ENCODE data around the gene NRXN3. TPM values are rescaled to one million over a fixed set of nuclear protein-coding genes. Genes with fewer than 3 reads are reported as not detected.

The NRXN3 gene
- polyA plus RNA-seq, 6 donors from 2014 or later, result not detected

DNA sequence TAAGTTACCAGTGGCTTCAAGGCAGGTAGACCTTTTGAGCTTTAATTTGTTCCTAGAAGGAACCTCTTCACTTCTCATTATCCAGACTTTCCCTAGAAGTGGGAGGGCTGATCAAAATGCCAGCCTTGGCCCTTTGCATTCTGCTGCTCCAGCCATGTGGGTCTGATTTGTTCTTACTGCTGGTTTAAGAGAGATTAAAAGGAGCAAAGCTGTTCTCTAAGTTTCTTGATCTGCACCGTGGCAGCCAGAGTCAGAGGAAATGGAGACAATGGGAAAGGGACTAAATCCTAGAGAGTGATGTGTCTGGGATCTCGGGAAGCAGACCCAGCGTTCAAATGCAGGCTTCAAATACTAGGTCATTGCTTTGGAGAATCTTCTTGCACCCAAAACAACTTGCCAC, 1281.4 kb downstream of the NRXN3 start:
- Mint-ChIP-seq H3K36me3 (no peaks in the 10 kb centered on the region), H3K9me3 (peaks cover 0 to 5% (median 0%) of the 10 kb centered on the region in 7 donors), H3K27ac (no peak overlapping the region)

GRCh38 chr14:79453276-79453675, 1283.1 kb downstream of the NRXN3 start:
- Mint-ChIP-seq H3K27ac (no peak overlapping the region), H3K27me3 (no peaks in the 10 kb centered on the region), H3K4me1 (no peaks in the 10 kb centered on the region), H3K4me3 (no peak overlapping the region), H3K36me3 (no peaks in the 10 kb centered on the region), H3K9me3 (peaks cover 0 to 4% (median 0%) of the 10 kb centered on the region in 7 donors)
- ATAC-seq (ENCODE audit: low read depth in 2 of 2) (no peak), DNase-seq (no peak)

More for the DNA sequence above, 1281.4 kb downstream of the NRXN3 start:
- no peaks in the 10 kb centered on the region for H3K27me3 Mint-ChIP-seq
- H3K4me3 Mint-ChIP-seq, result peak overlapping the region in 1 of 8 donors; percentile 71
- ATAC-seq (ENCODE audit: low read depth in 2 of 2), result no peak
- no peak for DNase-seq
- no peaks in the 10 kb centered on the region for H3K4me1 Mint-ChIP-seq

DNA sequence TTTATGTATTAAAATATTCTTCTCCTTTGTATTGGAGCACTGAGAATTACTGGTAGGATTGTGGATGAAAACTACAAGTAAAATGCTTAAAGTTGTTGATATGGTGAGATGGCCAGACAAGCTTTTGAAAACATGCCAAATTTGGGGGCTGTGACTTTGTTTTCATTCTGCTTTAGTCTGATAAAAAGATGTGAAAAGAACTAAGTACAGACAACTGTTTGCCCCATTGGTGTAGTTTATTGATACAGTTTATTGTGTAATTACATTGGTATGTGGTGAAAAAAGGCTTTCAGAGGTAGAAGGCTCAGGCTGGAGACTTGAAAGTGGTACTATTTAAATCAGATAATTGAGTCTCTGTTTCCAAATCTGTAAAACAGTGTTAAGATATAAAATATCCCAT, 1294.3 kb downstream of the NRXN3 start:
- Mint-ChIP-seq H3K9me3 (peaks cover 0 to 3% (median 0%) of the 10 kb centered on the region in 7 donors), H3K4me1 (no peaks in the 10 kb centered on the region), H3K36me3 (no peaks in the 10 kb centered on the region), H3K27ac (no peak overlapping the region), H3K27me3 (no peaks in the 10 kb centered on the region), H3K4me3 (no peak overlapping the region)
- ATAC-seq (ENCODE audit: low read depth in 2 of 2) (no peak), DNase-seq (no peak)

- Mint-ChIP-seq H3K4me1 (no peaks in the 10 kb centered on the region), H3K4me3 (no peak overlapping the region), H3K27me3 (no peaks in the 10 kb centered on the region), H3K27ac (no peak overlapping the region), H3K9me3 (peaks cover 0 to 3% (median under 1%) of the 10 kb centered on the region in 7 donors), H3K36me3 (no peaks in the 10 kb centered on the region)
- ATAC-seq (ENCODE audit: low read depth in 2 of 2) (no peak), DNase-seq (no peak)
These were observed 1295.5 kb downstream of the NRXN3 start for GRCh38 chr14:79465651-79466050.

DNA sequence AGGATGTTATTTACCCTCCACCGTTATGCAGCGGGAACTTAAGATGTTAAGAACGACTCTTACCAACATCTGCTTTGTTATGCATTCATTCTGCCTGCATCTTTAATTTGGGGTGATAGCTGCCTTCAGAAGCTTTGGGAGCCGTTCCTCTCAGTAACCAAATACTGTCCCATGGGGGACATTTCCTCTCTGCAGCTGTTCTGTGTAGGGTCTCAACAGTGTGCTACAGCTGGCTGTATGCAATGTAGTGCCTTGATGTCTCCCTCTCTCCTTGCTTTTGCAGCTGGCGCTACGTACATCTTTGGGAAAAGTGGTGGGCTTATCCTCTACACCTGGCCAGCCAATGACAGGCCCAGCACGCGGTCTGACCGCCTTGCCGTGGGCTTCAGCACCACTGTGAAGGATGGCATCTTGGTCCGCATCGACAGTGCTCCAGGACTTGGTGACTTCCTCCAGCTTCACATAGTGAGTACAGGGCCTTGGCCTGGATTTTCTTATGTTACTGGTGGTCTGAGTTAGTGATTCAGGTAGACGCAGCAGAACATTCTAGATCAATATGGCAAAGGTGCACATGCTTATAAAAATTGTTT, 1296.9 kb downstream of the NRXN3 start:
- no peaks in the 10 kb centered on the region for H3K27me3 Mint-ChIP-seq
- H3K9me3 Mint-ChIP-seq, result peaks cover 0 to 7% (median 2%) of the 10 kb centered on the region in 7 donors
- H3K36me3 Mint-ChIP-seq, result no peaks in the 10 kb centered on the region
- no peak overlapping the region for H3K4me3 Mint-ChIP-seq
- no peak for ATAC-seq (ENCODE audit: low read depth in 2 of 2)
- no peaks in the 10 kb centered on the region for H3K4me1 Mint-ChIP-seq
- H3K27ac Mint-ChIP-seq, result no peak overlapping the region
- no peak for DNase-seq

DNA sequence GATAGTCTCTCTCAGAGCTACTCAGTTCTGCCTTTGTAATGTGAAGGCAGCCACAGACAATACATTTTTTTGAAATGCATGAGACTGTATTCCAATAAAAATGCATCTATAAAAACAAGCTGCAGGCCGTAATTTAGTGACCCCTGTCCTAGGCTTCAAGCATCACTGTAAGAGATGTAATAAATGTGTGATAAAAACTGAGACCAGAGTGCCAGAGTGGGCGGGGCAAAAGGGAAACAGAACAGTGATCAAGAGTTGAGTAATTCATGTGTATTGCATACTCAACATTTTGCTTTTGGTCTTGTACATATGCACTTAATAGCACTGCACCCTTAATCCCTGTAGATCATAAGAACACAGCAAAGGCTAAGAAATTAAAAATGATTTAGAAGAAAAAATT, 1297.7 kb downstream of the NRXN3 start:
- H3K36me3 Mint-ChIP-seq, result no peaks in the 10 kb centered on the region
- ATAC-seq (ENCODE audit: low read depth in 2 of 2) (no peak), DNase-seq (no peak)
- H3K9me3 Mint-ChIP-seq, result peaks cover 0 to 7% (median 2%) of the 10 kb centered on the region in 7 donors
- H3K4me3 Mint-ChIP-seq, result no peak overlapping the region
- no peaks in the 10 kb centered on the region for H3K4me1 Mint-ChIP-seq
- no peak overlapping the region for H3K27ac Mint-ChIP-seq
- H3K27me3 Mint-ChIP-seq, result no peaks in the 10 kb centered on the region

DNA sequence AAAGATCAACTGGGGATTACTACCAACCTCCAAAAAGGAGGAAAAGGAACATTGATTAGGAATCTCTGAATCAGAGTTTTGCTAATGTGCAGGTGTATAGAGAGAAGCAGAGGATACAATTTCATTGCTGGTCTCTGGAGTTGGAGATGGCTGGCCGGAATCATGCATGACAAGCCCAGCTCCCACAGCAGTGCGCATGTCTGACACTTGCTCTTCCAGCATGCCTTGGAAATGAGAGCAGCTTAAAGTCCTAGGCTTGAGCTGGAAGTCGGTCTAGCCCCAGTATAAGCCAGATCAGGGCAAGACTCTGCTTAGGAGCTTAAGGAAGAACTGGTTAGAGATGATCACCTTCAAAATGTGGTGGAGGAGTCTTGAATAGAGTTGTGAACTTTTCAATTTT, 1298.3 kb downstream of the NRXN3 start:
- no peaks in the 10 kb centered on the region for H3K4me1 Mint-ChIP-seq
- H3K4me3 Mint-ChIP-seq, result peak overlapping the region in 1 of 8 donors; percentile 30
- H3K27me3 Mint-ChIP-seq, result no peaks in the 10 kb centered on the region
- ATAC-seq (ENCODE audit: low read depth in 2 of 2) (no peak), DNase-seq (no peak)
- H3K9me3 Mint-ChIP-seq, result peaks cover 0 to 7% (median 2%) of the 10 kb centered on the region in 7 donors
- no peak overlapping the region for H3K27ac Mint-ChIP-seq
- no peaks in the 10 kb centered on the region for H3K36me3 Mint-ChIP-seq

DNA sequence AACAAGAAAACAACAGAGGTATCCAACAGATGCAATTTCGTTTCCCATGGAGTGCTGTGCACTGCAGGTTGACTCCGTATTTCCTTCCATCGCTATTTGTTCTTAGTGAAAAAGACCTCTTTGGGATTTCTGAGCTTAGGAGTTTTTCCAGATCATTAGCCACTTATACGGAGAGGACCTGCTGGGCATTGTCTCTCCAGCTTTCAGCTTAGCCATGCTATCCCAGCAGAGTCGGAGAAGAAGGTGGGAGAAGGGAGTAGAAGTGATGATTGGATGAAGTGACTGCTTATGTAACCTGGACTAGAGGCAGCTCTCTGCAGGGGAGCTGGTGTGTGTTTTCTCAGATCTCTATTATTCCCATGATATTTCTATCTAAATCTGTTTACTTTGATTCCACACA, 1303.5 kb downstream of the NRXN3 start:
- H3K36me3 Mint-ChIP-seq, result no peaks in the 10 kb centered on the region
- ATAC-seq (ENCODE audit: low read depth in 2 of 2) (no peak), DNase-seq (no peak)
- H3K4me1 Mint-ChIP-seq, result no peaks in the 10 kb centered on the region
- no peak overlapping the region for H3K4me3 Mint-ChIP-seq
- peaks cover 0 to 9% (median 0%) of the 10 kb centered on the region in 7 donors for H3K9me3 Mint-ChIP-seq
- no peaks in the 10 kb centered on the region for H3K27me3 Mint-ChIP-seq
- no peak overlapping the region for H3K27ac Mint-ChIP-seq

DNA sequence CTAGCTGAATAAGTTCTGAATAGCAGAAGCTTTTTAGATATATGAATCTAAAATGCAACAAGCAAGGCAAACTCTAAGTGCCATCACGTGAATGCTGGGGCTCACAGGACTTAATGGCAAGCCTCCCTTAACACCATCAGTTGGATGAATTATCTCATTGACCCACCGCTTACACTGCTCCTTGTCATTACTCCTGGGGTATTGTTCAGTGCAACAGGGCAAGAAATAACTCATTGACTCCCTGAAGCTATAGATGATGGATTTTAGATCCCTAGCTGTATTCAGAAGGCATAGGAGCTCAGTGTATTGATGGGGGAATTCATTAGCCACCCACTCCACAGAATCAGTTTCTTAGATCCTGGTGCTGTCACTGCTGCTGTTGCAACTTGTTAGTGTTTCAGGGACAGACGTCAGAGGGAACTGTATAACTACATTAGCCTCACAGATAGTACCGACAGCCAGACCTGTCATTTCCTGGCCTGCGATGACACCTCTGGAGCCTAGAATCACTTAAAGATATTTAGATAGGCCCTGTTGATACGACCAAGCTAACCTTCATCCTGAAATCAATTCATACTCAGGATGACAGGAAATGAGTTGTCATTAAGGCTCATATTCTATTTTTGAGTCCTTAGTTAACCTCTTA, 1305.8 kb downstream of the NRXN3 start:
- ATAC-seq (ENCODE audit: low read depth in 2 of 2) (no peak), DNase-seq (no peak)
- peaks cover 0 to 8% (median 2%) of the 10 kb centered on the region in 7 donors for H3K9me3 Mint-ChIP-seq
- H3K4me3 Mint-ChIP-seq, result no peak overlapping the region
- no peaks in the 10 kb centered on the region for H3K36me3 Mint-ChIP-seq
- no peaks in the 10 kb centered on the region for H3K4me1 Mint-ChIP-seq
- no peak overlapping the region for H3K27ac Mint-ChIP-seq
- H3K27me3 Mint-ChIP-seq, result no peaks in the 10 kb centered on the region

DNA sequence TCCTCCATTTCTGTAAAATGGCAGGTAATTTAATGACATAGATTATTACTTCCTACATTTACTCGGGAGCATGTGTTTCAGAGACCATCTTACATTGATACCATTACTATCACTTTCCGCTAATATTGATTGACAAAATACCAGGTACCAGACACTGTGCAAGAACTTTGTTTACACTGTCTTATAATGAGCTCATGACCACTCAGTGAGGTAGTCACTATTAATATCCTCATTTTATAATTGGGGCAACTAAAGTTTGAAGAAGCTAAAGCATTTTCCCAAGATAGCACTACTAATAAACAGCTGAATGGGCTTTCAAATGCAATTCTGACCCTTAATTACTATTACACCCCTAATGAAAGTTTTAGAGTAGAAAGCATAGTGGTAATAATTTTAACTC, 1306.4 kb downstream of the NRXN3 start:
- no peak overlapping the region for H3K4me3 Mint-ChIP-seq
- no peaks in the 10 kb centered on the region for H3K4me1 Mint-ChIP-seq
- ATAC-seq (ENCODE audit: low read depth in 2 of 2), result no peak
- no peaks in the 10 kb centered on the region for H3K36me3 Mint-ChIP-seq
- no peak overlapping the region for H3K27ac Mint-ChIP-seq
- DNase-seq, result no peak
- no peaks in the 10 kb centered on the region for H3K27me3 Mint-ChIP-seq
- peaks cover 0 to 14% (median 1%) of the 10 kb centered on the region in 7 donors for H3K9me3 Mint-ChIP-seq

GRCh38 chr14:79480212-79480611, 1310.0 kb downstream of the NRXN3 start:
- Mint-ChIP-seq H3K9me3 (peaks cover 0 to 10% (median 2%) of the 10 kb centered on the region in 7 donors), H3K27me3 (no peaks in the 10 kb centered on the region), H3K36me3 (no peaks in the 10 kb centered on the region), H3K4me3 (no peak overlapping the region), H3K4me1 (no peaks in the 10 kb centered on the region), H3K27ac (no peak overlapping the region)
- DNase-seq (no peak), ATAC-seq (ENCODE audit: low read depth in 2 of 2) (no peak)

DNA sequence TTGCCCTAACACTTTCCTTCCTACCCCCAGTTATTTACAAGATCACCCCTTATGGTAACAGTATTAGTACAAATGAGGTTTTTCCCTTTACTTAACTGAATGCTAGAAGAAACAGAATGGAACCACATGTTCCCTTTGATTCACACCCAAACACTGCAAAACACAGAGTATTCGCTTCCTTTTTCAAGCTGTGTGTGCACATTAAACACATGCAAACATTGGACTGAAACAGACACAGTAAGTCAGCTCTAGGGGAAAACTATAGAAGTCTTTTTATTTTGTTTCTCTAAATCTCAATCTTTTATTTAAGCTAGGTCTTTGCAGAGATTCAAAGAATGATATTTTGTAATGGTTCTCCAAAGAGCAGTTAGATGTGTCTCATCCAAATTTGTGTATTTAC, 1312.7 kb downstream of the NRXN3 start:
- no peaks in the 10 kb centered on the region for H3K36me3 Mint-ChIP-seq
- H3K27me3 Mint-ChIP-seq, result no peaks in the 10 kb centered on the region
- ATAC-seq (ENCODE audit: low read depth in 2 of 2) (no peak), DNase-seq (no peak)
- no peaks in the 10 kb centered on the region for H3K4me1 Mint-ChIP-seq
- no peak overlapping the region for H3K4me3 Mint-ChIP-seq
- H3K9me3 Mint-ChIP-seq, result peaks cover 0 to 10% (median 3%) of the 10 kb centered on the region in 7 donors
- H3K27ac Mint-ChIP-seq, result no peak overlapping the region

DNA sequence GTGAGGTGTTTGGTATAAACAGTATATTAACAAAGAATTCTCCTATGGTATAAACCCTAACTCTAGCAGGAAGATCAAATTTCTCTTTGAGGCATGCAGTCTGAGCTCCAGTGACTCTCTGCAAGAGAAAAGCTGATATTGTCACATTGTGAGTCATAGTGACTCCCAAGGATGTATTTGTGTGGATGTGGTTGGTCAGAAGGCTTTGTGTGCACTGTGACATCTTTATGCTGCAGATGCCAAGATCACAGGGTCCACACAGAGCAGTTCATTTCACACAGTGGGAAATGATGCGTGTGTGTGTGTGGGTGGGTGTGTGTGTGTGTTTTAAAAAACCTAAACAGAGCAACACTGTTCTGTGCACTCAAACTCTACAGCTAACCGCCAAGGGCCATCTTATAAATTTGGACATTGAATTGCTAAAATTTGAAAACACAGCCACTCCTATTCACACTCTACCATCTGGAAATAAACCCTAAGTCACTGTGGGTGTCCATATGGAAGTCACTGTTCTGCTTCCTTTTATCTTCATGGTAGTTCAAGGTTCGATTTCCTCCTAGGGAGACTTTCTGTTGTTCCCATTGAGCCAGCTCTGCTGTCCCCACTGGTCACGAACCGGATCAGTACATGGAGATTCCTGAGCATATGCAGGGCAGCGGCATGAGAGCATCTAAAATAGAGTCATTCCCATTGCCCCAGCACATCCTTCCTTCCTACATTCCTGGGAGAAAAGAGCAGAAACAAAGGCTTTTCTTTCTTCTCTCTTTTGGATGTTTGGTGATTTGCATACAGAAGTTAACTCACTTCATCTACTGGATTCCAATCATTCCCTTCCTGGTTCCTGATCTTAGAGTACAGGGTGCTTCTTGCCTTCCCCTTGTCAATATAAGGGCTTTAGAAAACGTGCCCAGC, 1313.6 kb downstream of the NRXN3 start:
- no peak for DNase-seq
- no peak overlapping the region for H3K4me3 Mint-ChIP-seq
- H3K9me3 Mint-ChIP-seq, result peaks cover 0 to 10% (median 4%) of the 10 kb centered on the region in 7 donors
- H3K27ac Mint-ChIP-seq, result peak overlapping the region in 2 of 6 donors; percentile 57 to 62
- no peak for ATAC-seq (ENCODE audit: low read depth in 2 of 2)
- no peaks in the 10 kb centered on the region for H3K4me1 Mint-ChIP-seq
- no peaks in the 10 kb centered on the region for H3K27me3 Mint-ChIP-seq
- H3K36me3 Mint-ChIP-seq, result no peaks in the 10 kb centered on the region

GRCh38 chr14:79487632-79488031, 1317.5 kb downstream of the NRXN3 start:
- Mint-ChIP-seq H3K4me1 (no peaks in the 10 kb centered on the region), H3K27ac (no peak overlapping the region), H3K27me3 (no peaks in the 10 kb centered on the region), H3K4me3 (no peak overlapping the region), H3K9me3 (peaks cover 2 to 10% (median 5%) of the 10 kb centered on the region in 7 donors), H3K36me3 (no peaks in the 10 kb centered on the region)
- DNase-seq, result no peak
- no peak for ATAC-seq (ENCODE audit: low read depth in 2 of 2)

All from naive B cell (primary cell).